Measurements from ENCODE around the gene CPD.

CPD gene

GRCh38 chr17:30482555-30482954 is 103.8 kb downstream of the CPD start:
- H3K27me3 ChIP-seq (ENCODE audit: low read length): no peaks in the 10 kb centered on the region
- no peaks in the 10 kb centered on the region for H3F3A ChIP-seq (ENCODE audit: insufficient read depth)
- no peak overlapping the region for H3K4me2 ChIP-seq (ENCODE audit: low read depth, low read length, poor library complexity, severe bottlenecking)
- H3K9me2 ChIP-seq (replicated peaks; ENCODE audit: insufficient read depth, low read length): no peaks in the 10 kb centered on the region
- H2AFZ ChIP-seq (ENCODE audit: low read depth, low read length, severe bottlenecking): no peak overlapping the region
- H3K9me3 ChIP-seq (ENCODE audit: insufficient read depth, low read length): no peaks in the 10 kb centered on the region
- TF ChIP-seq CTCF (IDR thresholded peaks at IDR 0.05; ENCODE audit: insufficient read depth, low read length, poor library complexity, severe bottlenecking) (no peak), EZH2phosphoT487 (conservative IDR thresholded peaks at IDR 0.05; ENCODE audit: low read length) (no peak)
- peaks cover 21% of the 10 kb centered on the region for H3K79me2 ChIP-seq (ENCODE audit: insufficient read depth, low read length)
- no peak overlapping the region for H3K9ac ChIP-seq (ENCODE audit: low read length)
- peaks cover 39% of the 10 kb centered on the region for H3K36me3 ChIP-seq (ENCODE audit: low read length)
- H3K4me3 ChIP-seq (ENCODE audit: insufficient read depth, low read length, poor library complexity, severe bottlenecking): no peak overlapping the region
- no peak overlapping the region for H3K27ac ChIP-seq (ENCODE audit: low read depth, low read length)
- H4K20me1 ChIP-seq (ENCODE audit: low read depth, low read length): no peaks in the 10 kb centered on the region

GRCh38 chr17:30483159-30483558 is 104.4 kb downstream of the CPD start:
- Histone ChIP-seq H2AFZ (ENCODE audit: low read depth, low read length, severe bottlenecking) (no peak overlapping the region), H3K9me2 (replicated peaks; ENCODE audit: insufficient read depth, low read length) (no peaks in the 10 kb centered on the region), H3K4me2 (ENCODE audit: low read depth, low read length, poor library complexity, severe bottlenecking) (no peak overlapping the region), H3F3A (ENCODE audit: insufficient read depth) (no peaks in the 10 kb centered on the region), H3K4me3 (ENCODE audit: insufficient read depth, low read length, poor library complexity, severe bottlenecking) (no peak overlapping the region), H3K27me3 (ENCODE audit: low read length) (no peaks in the 10 kb centered on the region), H4K20me1 (ENCODE audit: low read depth, low read length) (no peaks in the 10 kb centered on the region), H3K9ac (ENCODE audit: low read length) (no peak overlapping the region), H3K27ac (ENCODE audit: low read depth, low read length) (no peak overlapping the region), H3K36me3 (ENCODE audit: low read length) (peaks cover 41% of the 10 kb centered on the region), H3K79me2 (ENCODE audit: insufficient read depth, low read length) (peaks cover 15% of the 10 kb centered on the region), H3K9me3 (ENCODE audit: insufficient read depth, low read length) (no peaks in the 10 kb centered on the region)
- TF ChIP-seq EZH2phosphoT487 (conservative IDR thresholded peaks at IDR 0.05; ENCODE audit: low read length): no peak
- TF ChIP-seq CTCF (IDR thresholded peaks at IDR 0.05; ENCODE audit: insufficient read depth, low read length, poor library complexity, severe bottlenecking): no peak

- Histone ChIP-seq H3K9me2 (replicated peaks; ENCODE audit: insufficient read depth, low read length) (no peaks in the 10 kb centered on the region), H3K4me3 (ENCODE audit: insufficient read depth, low read length, poor library complexity, severe bottlenecking) (no peak overlapping the region), H3K79me2 (ENCODE audit: insufficient read depth, low read length) (no peaks in the 10 kb centered on the region), H2AFZ (ENCODE audit: low read depth, low read length, severe bottlenecking) (no peak overlapping the region), H4K20me1 (ENCODE audit: low read depth, low read length) (no peaks in the 10 kb centered on the region), H3K4me2 (ENCODE audit: low read depth, low read length, poor library complexity, severe bottlenecking) (no peak overlapping the region), H3K9ac (ENCODE audit: low read length) (no peak overlapping the region), H3F3A (ENCODE audit: insufficient read depth) (no peaks in the 10 kb centered on the region), H3K9me3 (ENCODE audit: insufficient read depth, low read length) (no peaks in the 10 kb centered on the region), H3K36me3 (ENCODE audit: low read length) (peaks cover 34% of the 10 kb centered on the region), H3K27me3 (ENCODE audit: low read length) (no peaks in the 10 kb centered on the region), H3K27ac (ENCODE audit: low read depth, low read length) (no peak overlapping the region)
- TF ChIP-seq EZH2phosphoT487 (conservative IDR thresholded peaks at IDR 0.05; ENCODE audit: low read length): no peak
- no peak for TF ChIP-seq CTCF (IDR thresholded peaks at IDR 0.05; ENCODE audit: insufficient read depth, low read length, poor library complexity, severe bottlenecking)
These were observed 115.1 kb downstream of the CPD start for GRCh38 chr17:30493780-30494179.
